Liver (tissue), 3 donors: ENCODE data around the gene CRYBG2.

Experiments used
- JUND ChIP-seq, 2 donors: IDR thresholded peaks; 2 replicates each; pipeline ENCODE4 v1.6.1; 2016; ENCODE audit warnings: antibody characterized with exemption in 2 of 2
- RXRA ChIP-seq, 2 donors: IDR thresholded peaks; 2 replicates each; pipeline ENCODE4 v1.6.1; 2017 to 2018; ENCODE audit warnings: antibody characterized with exemption in 2 of 2, mild to moderate bottlenecking in 1 of 2
- TAF1 ChIP-seq: conservative IDR thresholded peaks from 2 replicates; pipeline ENCODE4 v1.6.1; 2016; ENCODE audit warnings: antibody characterized with exemption, mild to moderate bottlenecking
- TF ChIP-seq, protein P1 (sequence below): fragments of 150-350 bp; IDR thresholded peaks from 2 replicates; pipeline ENCODE4 v1.5.1; 2017; ENCODE audit warnings: improper control_type of control experiment, low read depth, low read length; ENCODE audit not compliant: missing input control
- TF ChIP-seq, protein P2 (sequence below): IDR thresholded peaks from 2 replicates; pipeline ENCODE4 v1.6.1; 2016; ENCODE audit warnings: antibody characterized with exemption
- donor health status: healthy.
- donor health status: healthy.

DNA sequence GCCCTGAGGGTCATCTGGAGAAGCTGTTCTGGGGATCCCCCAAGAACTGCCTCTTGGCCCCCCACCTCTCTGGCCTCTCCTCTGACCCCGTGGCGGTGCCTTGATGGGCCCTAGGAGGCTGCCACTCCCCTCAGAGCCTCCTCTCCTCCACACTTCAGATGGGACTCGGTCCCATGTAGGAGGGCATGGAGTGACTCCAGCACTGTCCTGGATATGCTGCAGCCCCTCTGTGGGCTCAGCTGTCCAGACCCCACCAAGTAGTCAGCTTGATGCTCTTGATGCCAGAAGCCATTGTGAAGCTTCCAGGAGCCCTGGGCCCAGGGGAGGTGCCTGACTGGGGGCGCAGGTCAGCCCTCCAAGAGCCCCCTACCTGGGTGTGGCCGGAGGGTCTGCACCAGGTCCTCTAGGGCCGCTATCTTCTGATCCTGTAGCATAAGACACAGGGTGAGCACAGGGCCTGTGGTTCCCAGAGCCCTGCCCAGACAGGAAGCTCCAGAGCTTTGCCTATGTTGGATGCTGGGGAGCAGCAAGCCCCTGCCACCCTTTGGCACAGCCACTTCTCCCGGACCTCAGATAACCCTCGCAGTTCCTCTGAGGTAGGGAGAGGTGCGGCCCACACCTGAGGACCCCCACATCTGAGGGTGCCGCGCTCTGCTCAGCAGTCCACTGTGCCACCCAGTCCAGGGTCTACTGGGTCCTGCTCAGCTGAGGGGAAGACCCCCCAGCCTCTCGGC lies 56.7 kb downstream of the CRYBG2 start:
- TF ChIP-seq, protein P1, sequence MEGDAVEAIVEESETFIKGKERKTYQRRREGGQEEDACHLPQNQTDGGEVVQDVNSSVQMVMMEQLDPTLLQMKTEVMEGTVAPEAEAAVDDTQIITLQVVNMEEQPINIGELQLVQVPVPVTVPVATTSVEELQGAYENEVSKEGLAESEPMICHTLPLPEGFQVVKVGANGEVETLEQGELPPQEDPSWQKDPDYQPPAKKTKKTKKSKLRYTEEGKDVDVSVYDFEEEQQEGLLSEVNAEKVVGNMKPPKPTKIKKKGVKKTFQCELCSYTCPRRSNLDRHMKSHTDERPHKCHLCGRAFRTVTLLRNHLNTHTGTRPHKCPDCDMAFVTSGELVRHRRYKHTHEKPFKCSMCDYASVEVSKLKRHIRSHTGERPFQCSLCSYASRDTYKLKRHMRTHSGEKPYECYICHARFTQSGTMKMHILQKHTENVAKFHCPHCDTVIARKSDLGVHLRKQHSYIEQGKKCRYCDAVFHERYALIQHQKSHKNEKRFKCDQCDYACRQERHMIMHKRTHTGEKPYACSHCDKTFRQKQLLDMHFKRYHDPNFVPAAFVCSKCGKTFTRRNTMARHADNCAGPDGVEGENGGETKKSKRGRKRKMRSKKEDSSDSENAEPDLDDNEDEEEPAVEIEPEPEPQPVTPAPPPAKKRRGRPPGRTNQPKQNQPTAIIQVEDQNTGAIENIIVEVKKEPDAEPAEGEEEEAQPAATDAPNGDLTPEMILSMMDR = no peak
- TF ChIP-seq JUND (IDR thresholded peaks at IDR 0.05) (no peak), TAF1 (no peak), RXRA (IDR thresholded peaks at IDR 0.05) (no peak)
- TF ChIP-seq, protein P2, sequence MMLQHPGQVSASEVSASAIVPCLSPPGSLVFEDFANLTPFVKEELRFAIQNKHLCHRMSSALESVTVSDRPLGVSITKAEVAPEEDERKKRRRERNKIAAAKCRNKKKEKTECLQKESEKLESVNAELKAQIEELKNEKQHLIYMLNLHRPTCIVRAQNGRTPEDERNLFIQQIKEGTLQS = no peak
